HG03354 (cell line): ENCODE measurements around the gene CALM3.
"Not testable (repeated sequence)": the region's sequence is repeated elsewhere in the genome, so short reads cannot be mapped to it uniquely, and the experiment has no call there.

Experiments used
- ATAC-seq: cut with Tn5 transposase; IDR thresholded peaks from one replicate; pipeline ENCODE4 v1.9.1; 2021; ENCODE audit warnings: mild to moderate bottlenecking; ENCODE audit not compliant: unreplicated experiment, poor library complexity, severe bottlenecking

CALM3 gene

DNA sequence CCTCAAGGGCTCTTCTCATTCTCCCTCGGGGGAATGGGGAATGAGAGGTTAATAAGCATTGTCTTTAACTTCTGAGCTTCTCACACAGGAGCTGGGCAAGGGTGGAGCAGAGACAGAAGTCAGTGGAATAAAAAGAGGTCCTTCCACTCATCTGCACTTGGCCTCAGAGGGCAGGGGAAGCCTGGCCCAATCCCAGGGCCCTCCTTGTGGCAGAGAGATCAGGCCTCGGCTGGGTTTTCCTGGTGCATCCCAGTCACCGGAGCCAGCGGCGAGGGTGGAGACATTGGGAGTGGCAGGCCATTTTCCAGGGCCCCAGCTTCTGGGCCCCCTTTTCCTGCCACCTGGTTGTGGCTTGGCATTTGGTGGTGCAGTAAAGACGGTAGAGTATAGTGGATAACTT, 10.6 kb downstream of the CALM3 start:
- no peak for ATAC-seq

DNA sequence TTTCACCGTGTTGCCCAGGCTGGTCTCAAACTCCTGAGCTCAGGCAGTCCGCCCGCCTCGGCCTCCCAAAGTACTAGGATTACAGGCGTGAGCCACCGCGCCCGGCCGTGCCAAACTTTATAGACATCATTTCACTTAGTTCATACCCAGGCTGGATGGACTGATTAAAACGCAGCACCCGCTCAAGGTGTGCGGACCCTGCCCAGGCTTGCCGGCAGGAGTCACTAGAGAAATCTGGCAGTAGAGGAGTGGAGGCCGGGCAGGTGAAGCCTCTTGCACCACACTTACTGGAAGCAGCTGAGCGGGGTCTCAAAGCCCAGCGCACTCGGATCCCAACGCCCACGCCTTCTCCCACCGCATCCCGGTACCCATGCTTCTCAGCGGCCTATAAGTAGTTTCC, 12.4 kb downstream of the CALM3 start:
- ATAC-seq: no peak

DNA sequence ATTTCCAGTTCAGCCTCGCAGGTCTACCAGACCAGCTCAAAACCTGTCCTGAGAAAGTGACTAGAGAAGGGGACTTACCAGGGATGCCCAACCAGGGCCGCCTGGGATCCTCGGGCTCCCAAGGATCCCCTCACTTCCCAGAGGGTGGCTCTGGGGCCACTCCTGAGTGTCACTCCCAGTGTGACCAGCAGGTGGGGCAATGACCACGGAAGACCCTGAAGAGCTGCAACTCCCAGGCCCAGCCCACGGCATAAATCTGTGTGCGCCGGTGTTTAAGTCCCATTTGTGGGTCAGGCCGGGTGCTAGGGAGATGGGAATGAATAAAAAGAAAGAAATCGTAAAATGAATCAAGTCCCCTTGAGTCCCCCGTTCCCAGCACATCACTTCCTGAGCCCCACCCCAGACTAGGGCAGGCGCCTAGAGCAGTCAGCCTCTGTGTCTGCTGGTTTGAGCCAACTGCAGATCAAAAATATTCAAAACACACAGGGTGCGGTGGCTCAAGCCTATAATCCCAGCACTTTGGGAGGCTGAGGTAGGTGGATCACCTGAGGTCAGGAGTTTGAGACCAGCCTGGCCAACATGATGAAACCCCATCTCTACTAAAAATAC, 13.1 kb downstream of the CALM3 start:
- ATAC-seq: peak; percentile 49

DNA sequence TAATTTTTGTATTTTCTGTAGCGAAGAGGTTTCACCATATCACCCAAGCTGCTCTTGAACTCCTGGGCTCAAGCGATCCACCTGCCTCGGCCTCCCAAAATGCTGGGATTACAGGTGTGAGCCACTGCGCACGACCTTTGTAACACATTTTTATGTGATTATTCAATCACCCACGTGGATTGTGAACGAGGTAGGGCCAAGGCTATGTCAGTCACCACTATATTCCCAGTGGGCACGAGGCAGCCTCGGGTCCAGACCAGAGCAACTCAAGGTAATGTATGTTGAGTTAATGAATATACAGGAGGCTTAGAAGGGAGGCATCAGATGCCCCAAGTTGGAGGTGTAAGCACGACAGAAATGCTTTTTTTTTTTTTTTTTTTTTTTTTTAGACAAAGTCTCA, 14.8 kb downstream of the CALM3 start:
- ATAC-seq: no peak

DNA sequence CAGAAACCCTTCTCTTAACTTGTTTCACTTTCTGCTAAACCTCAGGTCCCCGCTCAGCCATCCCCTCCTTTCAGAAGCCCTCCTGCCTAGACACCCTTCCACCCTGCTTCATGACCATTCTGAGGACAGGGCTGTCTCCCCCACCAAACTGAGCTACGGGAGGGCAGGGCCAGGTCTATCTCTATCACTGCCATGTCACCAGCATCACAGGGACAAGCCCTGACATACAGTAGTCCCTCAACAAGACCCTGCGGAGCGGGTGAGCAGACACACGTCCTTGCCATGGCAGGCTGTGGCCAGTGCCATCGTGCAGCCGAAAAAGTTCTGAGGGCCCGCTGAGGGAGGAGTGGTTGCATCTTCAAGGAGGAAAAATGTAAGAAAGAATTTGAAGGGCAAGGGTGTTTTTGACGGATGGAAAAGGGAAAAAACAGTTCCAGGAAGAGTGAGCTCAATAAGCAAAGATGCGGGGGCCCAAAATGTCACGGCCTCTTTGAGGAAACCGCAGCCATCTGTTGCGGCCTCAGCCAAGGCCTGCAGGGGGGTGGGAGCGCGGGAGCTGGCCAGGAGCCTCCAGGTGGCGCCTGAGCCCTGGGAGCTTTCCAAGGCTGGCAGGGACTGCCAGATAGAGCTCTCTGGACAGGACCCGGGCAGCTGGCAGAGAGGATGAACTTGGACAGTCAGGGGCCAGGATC, 15.6 kb downstream of the CALM3 start:
- ATAC-seq: no peak

DNA sequence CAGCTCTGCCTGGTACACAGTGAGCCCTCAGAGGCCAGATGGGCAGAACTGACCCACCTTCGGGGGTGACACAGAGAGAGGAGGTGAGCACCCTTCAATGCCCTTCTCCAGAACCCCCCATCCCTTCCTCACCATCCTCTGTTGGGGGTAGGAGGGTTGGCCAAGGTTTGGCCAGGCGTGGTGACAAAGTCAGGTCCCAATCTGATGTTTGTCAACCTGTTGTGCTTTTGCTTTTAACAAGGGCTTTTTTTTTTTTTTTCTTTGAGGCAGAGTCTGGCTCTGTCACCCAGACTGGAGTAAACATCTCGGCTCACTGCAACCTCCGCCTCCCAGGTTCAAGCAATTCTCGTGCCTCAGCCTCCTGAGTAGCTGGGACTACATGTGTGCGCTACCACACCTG, 16.5 kb downstream of the CALM3 start:
- ATAC-seq: no peak

DNA sequence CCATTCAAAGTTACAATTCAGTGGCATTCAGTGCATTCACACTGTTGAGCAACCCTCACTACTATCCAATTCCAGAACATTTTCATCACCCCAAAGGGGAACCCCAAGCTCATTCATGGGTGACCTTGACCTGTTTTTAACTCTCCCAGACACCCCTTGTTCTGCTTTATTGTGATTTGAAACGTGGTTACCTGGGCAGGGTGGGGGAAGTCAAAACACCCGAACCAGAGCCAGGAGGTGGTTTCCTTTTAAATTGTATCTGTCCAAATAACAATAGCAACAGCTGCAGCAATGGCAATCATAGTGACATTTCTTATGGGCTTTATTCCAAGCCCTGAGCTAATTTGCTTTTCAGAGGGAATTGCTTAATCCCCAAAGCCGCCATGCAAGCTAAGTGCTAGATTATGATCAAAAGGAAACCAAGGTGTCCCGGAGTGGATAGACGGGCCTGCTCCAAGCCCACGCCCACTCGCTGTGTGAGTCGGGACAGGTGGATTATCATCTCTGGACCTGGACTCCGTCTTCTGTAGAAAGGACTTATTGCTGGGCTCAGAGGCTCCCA, 17.6 kb downstream of the CALM3 start:
- no peak for ATAC-seq

DNA sequence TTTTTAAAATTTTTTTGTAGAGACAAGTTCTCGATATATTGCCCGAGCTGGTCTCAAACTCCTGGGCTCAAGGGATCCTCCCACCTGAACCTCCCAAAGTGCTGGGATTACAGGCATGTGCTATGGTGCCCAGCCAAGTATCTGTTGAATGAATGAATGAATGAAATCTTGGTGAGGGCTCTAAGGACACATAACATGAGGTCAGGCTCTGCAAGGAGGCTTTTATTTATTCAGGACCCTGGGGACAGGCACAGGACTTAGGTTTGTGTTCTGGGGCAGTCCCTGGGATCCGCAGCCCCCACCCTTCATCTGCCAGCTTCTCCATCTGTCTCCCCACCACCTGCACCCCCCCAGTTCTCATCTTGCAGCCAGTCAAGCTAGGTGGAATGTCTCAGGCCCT, 19.1 kb downstream of the CALM3 start:
- ATAC-seq: no peak

DNA sequence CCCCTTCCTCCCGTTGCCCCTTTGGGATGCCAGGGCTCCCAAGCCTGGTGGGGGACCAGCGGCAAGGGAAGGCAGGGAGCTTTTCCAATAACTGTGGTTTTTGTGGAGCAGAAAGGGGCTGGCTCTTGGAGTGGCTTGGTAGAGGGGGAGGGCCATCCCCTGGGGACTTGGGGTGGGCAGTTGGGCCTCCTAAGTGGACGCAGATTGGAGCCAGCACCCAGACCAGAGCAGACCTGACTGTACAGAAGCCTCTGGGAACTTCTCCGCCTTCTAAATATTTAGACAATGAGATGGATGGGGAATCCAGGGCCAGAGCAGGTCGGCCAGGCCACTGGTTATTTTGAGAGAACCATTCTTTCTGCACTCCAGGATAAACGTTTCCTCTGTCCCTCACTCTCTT, 19.6 kb downstream of the CALM3 start:
- no peak for ATAC-seq

DNA sequence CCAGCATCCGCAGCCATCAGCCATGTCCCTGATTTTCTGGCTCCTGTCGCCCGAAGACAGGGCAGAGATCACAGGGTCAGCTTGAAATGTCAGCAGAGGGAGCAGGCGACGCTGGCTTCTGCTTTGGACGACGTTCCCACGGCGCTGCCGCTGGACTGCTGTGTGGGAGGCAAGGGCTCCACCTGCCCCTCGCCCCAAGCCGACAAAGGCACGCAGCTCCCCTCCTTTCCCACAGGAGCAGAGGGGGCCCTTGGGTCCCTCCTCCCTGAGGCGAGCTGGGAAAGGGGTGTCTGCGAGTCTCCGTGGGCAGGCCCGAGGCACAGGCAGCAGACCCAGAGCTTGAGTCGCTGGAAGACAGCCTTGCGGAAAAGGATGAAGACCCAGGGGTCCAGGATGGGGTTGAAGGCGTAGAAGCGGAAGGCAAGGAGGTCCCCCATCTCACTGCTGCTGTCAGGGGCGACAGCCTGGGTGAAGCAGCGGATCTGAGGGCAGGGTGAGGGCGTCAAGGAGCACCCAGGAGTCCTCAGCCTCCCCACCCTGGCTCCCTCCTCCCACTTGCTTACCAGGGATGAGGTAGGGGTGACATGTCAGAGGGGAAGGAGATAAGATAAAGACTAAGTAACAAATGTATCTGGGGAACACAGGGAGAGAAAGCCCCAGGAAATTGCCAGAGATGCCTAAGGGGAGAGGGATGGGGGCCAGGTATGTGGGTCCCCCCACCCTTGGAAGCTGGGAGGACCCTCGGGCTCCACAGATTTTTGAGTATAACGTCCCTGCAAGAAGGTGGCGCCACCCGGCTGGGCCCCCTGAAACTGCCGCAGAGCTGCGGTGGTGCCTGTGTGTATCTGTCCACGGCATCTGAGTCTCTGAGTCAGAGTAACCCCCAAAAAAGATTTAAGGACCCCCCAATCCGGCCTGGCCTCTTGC, 20.3 kb downstream of the CALM3 start:
- no peak for ATAC-seq

DNA sequence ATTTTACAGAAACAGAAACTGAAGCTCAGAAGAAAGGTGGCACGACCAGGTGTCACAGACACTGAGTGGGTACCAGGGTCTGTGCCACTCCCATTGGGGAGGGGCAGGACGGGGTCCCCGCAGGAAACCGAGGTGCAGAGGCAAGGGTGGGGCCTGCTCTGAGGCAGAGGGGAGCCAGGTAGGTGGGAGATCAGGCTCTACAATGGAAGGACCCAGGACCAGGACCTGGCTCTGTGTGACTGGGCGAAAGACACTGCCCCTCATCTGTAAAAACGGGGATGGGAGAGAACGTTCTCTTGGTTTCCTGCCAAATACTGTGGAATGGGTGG, 21.0 kb downstream of the CALM3 start:
- ATAC-seq: no peak

DNA sequence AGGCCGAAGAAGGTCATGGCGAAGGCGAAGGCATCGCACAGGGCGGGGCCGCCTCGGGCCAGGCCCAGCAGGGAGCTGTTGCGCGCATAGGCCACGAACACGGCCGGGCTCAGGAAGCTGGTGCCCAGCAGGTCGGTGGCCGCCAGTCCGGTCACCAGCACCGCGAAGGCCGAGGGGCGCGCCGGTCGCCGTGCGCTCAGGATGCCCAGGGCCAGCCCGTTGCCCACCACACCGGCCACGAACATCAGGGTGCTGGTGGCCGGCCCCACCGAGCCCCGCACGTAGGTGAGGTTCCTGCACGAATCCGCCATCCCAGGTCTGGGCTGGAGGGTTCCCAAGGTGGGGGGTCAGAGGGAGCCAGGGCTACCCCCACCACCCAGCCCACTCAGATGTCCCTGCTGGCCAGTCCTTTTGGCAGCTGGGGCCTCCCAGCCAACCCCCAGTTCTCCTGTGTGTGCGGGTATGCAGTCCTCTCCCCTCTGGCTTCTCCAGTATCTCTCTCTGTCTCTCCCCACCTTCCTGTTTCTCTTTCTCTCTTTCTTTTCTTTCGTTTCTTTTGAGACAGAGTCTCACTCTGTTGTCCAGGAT, 22.9 kb downstream of the CALM3 start:
- no peak for ATAC-seq

DNA sequence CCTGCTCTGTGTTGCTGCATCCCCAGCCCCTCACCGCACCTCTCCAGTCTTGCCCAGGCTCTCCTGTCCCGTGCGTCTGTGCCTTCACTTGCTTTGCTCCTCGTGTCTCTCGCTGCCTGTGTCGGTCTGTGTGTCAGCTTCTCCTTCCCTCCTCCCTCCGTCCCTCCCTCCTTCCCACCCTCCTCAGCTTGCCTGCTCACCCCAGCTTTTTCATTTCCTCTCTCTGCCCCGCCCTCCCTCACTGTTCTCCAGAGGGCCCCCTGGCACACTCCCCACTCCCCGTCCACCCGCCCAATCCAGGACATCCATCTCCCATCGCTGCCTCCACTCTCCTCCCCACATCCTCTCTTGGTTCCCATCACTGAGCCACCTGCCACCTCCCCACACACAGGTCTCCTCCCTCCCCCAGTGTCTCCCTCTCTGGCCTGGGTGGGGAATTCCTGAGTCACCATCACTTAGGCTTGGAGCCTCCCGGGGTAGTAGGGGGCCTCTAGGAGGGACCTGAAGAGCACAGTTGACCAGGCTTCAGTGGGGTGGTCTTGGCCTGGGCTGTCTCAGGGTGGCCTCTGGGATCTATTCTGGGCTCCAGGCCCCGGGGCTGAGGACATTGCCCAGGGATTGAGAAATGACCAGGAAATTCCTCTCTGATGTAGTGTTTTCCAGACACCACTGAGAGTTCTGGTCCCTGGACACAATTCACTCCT, 24.0 kb downstream of the CALM3 start, which contains the start of gene PTGIR:
PTGIR (minus strand) TSS at position 132 of the 704 bp plus-strand sequence. CDS start 864 bp downstream, outside the sequence.
- ATAC-seq: no peak

DNA sequence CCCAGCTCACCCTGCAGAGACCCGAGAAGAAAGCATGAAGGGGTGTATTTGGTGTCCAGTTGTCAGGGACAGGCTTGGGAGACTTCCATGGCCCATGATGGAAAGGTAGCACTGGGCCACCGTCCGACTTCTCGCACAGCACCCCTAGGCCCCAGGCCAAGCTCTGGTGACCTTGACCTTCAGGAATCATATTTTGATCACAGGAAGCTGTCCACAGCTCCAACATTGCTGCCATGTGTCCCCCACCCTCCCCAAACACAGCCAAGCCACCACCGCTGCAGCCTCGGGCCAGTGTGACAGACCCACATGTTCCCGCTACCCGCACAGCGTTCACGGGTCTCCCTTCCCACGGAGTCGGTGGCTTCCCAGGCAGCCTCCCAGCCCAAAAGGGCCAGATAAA, 24.6 kb downstream of the CALM3 start:
- no peak for ATAC-seq

DNA sequence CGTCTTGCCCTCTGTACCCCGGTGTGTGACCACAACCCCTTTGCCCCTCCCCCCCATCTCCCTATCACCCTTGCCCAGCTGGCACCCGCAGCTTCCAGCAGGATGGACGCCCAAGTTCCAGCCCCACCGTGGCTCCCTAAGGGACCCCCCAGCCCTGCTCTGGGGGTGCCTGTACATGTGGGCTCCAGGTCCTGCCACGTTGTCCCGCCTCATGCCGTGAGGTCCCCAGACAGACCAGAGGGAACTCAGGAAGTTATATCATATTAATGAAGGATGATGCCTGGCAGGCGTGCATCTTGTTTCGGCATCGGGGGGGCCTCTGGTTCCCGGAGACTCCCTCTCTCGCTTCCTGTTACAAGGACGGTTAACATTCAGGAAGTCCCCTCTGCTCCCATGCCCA, 25.3 kb downstream of the CALM3 start:
- ATAC-seq: no peak

DNA sequence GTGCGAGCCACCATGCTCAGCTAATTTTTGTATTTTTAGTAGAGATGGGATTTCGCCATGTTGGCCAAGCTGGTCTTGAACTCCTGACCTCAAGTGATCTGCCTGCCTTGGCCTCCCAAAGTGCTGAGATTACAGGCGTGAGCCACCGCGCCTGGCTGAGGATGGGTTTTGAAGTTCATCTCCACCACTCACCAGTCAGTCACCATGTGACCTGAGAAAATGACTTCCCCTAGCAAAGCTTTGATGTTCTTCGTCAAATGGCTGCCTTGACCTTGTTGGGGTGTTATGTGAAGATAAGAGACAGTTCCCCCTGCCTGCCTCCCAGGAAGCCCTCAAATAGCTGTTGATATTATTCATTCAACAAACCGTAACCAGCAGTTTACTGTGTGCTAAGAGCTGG, 27.8 kb downstream of the CALM3 start:
- ATAC-seq: not testable (repeated sequence)

DNA sequence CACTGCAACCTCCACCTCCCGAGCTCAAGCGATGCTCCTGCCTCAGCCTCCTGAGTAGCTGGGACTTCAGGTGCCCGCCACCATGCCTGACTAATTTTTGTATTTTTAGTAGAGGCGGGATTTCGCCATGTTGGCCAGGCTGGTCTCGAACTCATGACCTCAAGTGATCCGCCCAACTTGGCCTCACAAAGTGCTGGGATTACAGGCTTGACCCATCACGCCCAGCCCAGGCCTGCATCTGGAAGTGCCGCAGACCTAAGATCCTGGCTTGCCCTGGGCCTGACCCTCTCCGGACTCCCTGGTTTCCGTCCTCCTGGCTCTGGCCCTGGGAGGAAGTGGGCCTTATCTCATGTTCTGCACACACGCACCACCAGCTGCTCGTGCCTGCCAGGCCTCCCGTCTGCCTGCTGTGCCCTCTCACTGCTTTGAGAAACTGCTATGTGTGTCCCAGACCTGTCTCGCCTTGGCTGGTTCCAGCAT, 28.5 kb downstream of the CALM3 start:
- no peak for ATAC-seq

DNA sequence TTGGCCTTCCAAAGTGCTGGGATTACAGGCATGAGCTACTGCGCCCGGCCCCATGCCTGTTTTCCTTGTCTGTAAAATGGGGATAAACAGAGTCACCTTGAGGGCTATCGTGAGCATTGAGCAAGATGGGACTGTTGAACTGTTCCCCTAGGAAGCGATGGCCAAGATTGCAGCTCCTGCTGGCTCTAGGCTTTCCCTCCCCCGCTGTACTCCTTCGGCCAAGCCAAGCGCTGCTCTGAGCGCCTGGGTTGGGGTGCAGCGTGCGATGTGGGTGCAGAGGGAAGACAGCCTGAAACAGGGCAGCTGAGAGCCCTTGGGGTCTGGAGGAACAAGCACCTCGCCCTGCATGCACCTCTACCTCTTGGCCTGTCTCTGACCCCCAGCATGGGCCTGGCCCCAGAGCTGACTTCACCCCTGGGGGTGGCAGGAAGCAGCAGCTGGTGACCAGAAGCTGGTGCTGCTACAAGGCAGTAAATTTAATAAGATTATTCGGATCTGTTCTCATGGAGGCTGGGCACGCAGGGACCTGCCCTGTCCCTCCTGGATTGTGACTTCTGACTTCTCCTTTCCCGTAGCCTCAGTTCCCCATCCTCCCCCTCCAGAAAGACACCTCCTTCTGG, 29.6 kb downstream of the CALM3 start:
- ATAC-seq: no peak

DNA sequence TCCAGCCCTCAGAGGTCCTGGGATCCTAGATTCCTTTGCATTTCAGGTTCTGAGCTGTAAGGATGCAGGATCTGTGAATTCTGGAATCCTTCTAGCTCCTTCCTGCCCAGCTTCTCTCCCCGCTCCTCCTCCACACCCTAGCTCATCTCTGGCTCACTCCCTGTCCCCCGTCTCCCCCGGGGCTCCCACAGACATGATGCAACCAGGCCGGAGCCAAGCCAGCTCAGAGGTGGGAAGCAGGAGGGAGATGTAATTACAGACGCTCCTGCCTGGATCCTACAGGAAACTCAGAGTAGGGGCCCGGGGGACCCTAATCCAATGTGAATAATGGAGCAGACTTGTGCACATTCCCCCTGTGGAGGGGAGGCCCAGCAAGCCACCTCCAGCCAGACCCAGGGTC, 30.4 kb downstream of the CALM3 start:
- ATAC-seq: no peak
